Ascending aorta (tissue), 2 donors: ENCODE measurements around the gene ABHD17C. TPM values are rescaled to one million over a fixed set of nuclear protein-coding genes. Genes with fewer than 3 reads are reported as not detected.

Experiments used
- DNase-seq, 2 donors: peaks; one replicate each; pipeline ENCODE4 v3.0.0-alpha.2; 2019; ENCODE audit warnings: low spot score in 2 of 2
- H3K27ac ChIP-seq, 2 donors: fragments of 200-600 bp; sonication (generic); one replicate each; pipeline ENCODE4 v1.5.1; 2016 to 2017; ENCODE audit warnings: mild to moderate bottlenecking in 1 of 2
- H3K27me3 ChIP-seq: fragments of 200-600 bp; sonication (generic); one replicate; pipeline ENCODE4 v1.5.1; 2017
- H3K36me3 ChIP-seq, 2 donors: fragments of 200-600 bp; sonication (generic); one replicate each; pipeline ENCODE4 v1.5.1; 2016
- H3K4me1 ChIP-seq, 2 donors: fragments of 200-600 bp; sonication (generic); one replicate each; pipeline ENCODE4 v1.5.1; 2016 to 2017; ENCODE audit warnings: mild to moderate bottlenecking in 1 of 2
- H3K4me3 ChIP-seq, 2 donors: fragments of 200-600 bp; sonication (generic); one replicate each; pipeline ENCODE4 v1.5.1; 2016 to 2017; ENCODE audit warnings: mild to moderate bottlenecking in 1 of 2
- H3K9me3 ChIP-seq, 2 donors: fragments of 200-600 bp; sonication (generic); one replicate each; pipeline ENCODE4 v1.5.1; 2016
- CTCF ChIP-seq, 3 experiments: fragments of 200-600 bp in 2 of 3; fragments of 450-650 bp in 1 of 3; sonication (generic) in 2 of 3; IDR thresholded peaks; one replicate each; pipeline ENCODE4 v1.5.1; 2016 to 2019; ENCODE audit warnings: antibody characterized with exemption in 3 of 3, mild to moderate bottlenecking in 1 of 3, moderate library complexity in 1 of 3
- intact Hi-C: fragments of 100-400 bp; cut with DNase I; formaldehyde crosslinking; loops from one replicate; pipeline ENCODE4 v1.15.1; 2023
- total RNA-seq: library from RNA; depleted of rRNA; stranded (reverse); fragments of >200 nt; gene quantifications from one replicate; pipeline ENCODE4 v1.1.0, GENCODE V29; 2016

The ABHD17C gene
- total RNA-seq, 1 donor from 2014 or later, result 0.96 TPM

- Histone ChIP-seq H3K4me3 (no peak overlapping the region), H3K27me3 (no peaks in the 10 kb centered on the region), H3K9me3 (no peaks in the 10 kb centered on the region), H3K4me1 (no peaks in the 10 kb centered on the region), H3K36me3 (no peaks in the 10 kb centered on the region), H3K27ac (no peak overlapping the region)
- DNase-seq, result no peak
- intact Hi-C loops, result no loop called here
- TF ChIP-seq CTCF (IDR thresholded peaks at IDR 0.05), result no peak
These were observed 25.3 kb upstream of the ABHD17C start for GRCh38 chr15:80669663-80670273.

GRCh38 chr15:80673561-80674244 is 21.4 kb upstream of the ABHD17C start:
- H3K4me1 ChIP-seq, result no peaks in the 10 kb centered on the region
- intact Hi-C loops, result no loop called here

GRCh38 chr15:80674245-80674614 is 20.9 kb upstream of the ABHD17C start:
- no peak overlapping the region for H3K4me3 ChIP-seq
- no peaks in the 10 kb centered on the region for H3K9me3 ChIP-seq
- intact Hi-C loops, result no loop called here
- no peaks in the 10 kb centered on the region for H3K36me3 ChIP-seq
- TF ChIP-seq CTCF (IDR thresholded peaks at IDR 0.05), result no peak
- H3K4me1 ChIP-seq, result no peaks in the 10 kb centered on the region
- H3K27ac ChIP-seq, result no peak overlapping the region
- no peak for DNase-seq
- no peaks in the 10 kb centered on the region for H3K27me3 ChIP-seq

More at GRCh38 chr15:80673561-80674244, 21.4 kb upstream of the ABHD17C start:
- Histone ChIP-seq H3K27ac (no peak overlapping the region), H3K9me3 (no peaks in the 10 kb centered on the region), H3K27me3 (no peaks in the 10 kb centered on the region), H3K4me3 (no peak overlapping the region), H3K36me3 (no peaks in the 10 kb centered on the region)
- TF ChIP-seq CTCF (IDR thresholded peaks at IDR 0.05), result no peak
- DNase-seq, result no peak

GRCh38 chr15:80677041-80677440 is 18.1 kb upstream of the ABHD17C start:
- no peaks in the 10 kb centered on the region for H3K36me3 ChIP-seq
- DNase-seq, result no peak
- H3K4me3 ChIP-seq, result no peak overlapping the region
- intact Hi-C loops, result no loop called here
- H3K27me3 ChIP-seq, result no peaks in the 10 kb centered on the region
- no peaks in the 10 kb centered on the region for H3K9me3 ChIP-seq
- H3K27ac ChIP-seq, result no peak overlapping the region
- no peak for TF ChIP-seq CTCF (IDR thresholded peaks at IDR 0.05)
- no peaks in the 10 kb centered on the region for H3K4me1 ChIP-seq

GRCh38 chr15:80679167-80679803 is 15.8 kb upstream of the ABHD17C start:
- no peak for DNase-seq
- intact Hi-C loops, result no loop called here
- no peaks in the 10 kb centered on the region for H3K27me3 ChIP-seq
- no peaks in the 10 kb centered on the region for H3K36me3 ChIP-seq
- no peak overlapping the region for H3K4me3 ChIP-seq
- no peak for TF ChIP-seq CTCF (IDR thresholded peaks at IDR 0.05)
- no peaks in the 10 kb centered on the region for H3K4me1 ChIP-seq
- no peaks in the 10 kb centered on the region for H3K9me3 ChIP-seq
- no peak overlapping the region for H3K27ac ChIP-seq
